H1 (cell line): ENCODE measurements around the gene NCAPD2. TPM values are rescaled to one million over a fixed set of nuclear protein-coding genes. Genes with fewer than 3 reads are reported as not detected.

ENCODE experiments used
- CHD2 ChIP-seq: IDR thresholded peaks from 2 replicates; pipeline ENCODE4 v1.6.1; 2012; ENCODE audit warnings: low read length, improper control_type of control experiment
- EGR1 ChIP-seq: IDR thresholded peaks from 2 replicates; pipeline ENCODE4 v1.6.1; 2011; ENCODE audit warnings: low read depth, low read length, borderline replicate concordance
- EP300 ChIP-seq, 2 experiments: IDR thresholded peaks; 1 replicate in 1 of 2; 2 replicates in 1 of 2; pipeline ENCODE4 v1.6.1; 2011 to 2012; ENCODE audit warnings: low read depth in 2 of 2, low read length in 2 of 2, mild to moderate bottlenecking in 2 of 2, borderline replicate concordance in 1 of 2, inconsistent platforms in 1 of 2, moderate library complexity in 1 of 2
- GABPA ChIP-seq: IDR thresholded peaks from 2 replicates; pipeline ENCODE4 v1.6.1; 2011; ENCODE audit warnings: mild to moderate bottlenecking, low read length, moderate library complexity, borderline replicate concordance; ENCODE audit not compliant: insufficient read depth
- KDM5A ChIP-seq: fragments of 200-600 bp; IDR thresholded peaks from 2 replicates; pipeline ENCODE4 v1.7.1; 2012; ENCODE audit warnings: mild to moderate bottlenecking, low read length, inconsistent platforms, mixed read lengths
- MAFK ChIP-seq: IDR thresholded peaks from 2 replicates; pipeline ENCODE4 v1.6.1; 2012; ENCODE audit warnings: low read depth, mild to moderate bottlenecking, improper control_type of control experiment, low read length
- PHF8 ChIP-seq: fragments of 200-600 bp; sonication (generic); conservative IDR thresholded peaks from 2 replicates; pipeline ENCODE4 v1.7.1; 2012; ENCODE audit warnings: low read depth, mild to moderate bottlenecking, inconsistent platforms, low read length, moderate library complexity
- SUZ12 ChIP-seq: fragments of 200-600 bp; sonication (generic); IDR thresholded peaks from 2 replicates; pipeline ENCODE4 v1.6.1; 2012; ENCODE audit warnings: mild to moderate bottlenecking, inconsistent platforms, low read length, moderate library complexity, mixed read lengths
- TAF1 ChIP-seq: IDR thresholded peaks from 2 replicates; pipeline ENCODE4 v1.6.1; 2011; ENCODE audit warnings: mild to moderate bottlenecking, low read depth, low read length
- polyA plus RNA-seq, 7 experiments: library from polyadenylated mRNA; depleted of rRNA in 3 of 7; stranded (reverse) in 5 of 7; unstranded in 2 of 7; fragments of >200 nt in 5 of 7; fragments of 200-250 nt in 2 of 7; gene quantifications; 1 replicate in 5 of 7; 2 replicates in 1 of 7; 4 replicates in 1 of 7; pipeline versions ENCODE4 v1.2.1 to v1.2.3, GENCODE V29; 2011 to 2013; ENCODE audit warnings: missing spikeins in 2 of 7, mixed read lengths in 2 of 7
- total RNA-seq: library from RNA; stranded (reverse); fragmentation: NEBNext Ultra II Directional; extraction: Animal tissue kit (Norgen Biotek cat#: 25700); gene quantifications from 2 replicates; pipeline ENCODE4 v1.2.1, GENCODE V29; 2021

NCAPD2 gene
- total and polyA plus RNA-seq, 2 of the 8 experiments (the other 6 are each of a cell fraction or from before 2014, with no cell fraction given), result 55.8 to 132 TPM

- no peak for TF ChIP-seq SUZ12
- TF ChIP-seq PHF8, result 0 out of 2 replicates have a peak, but pooled peaks have one; percentile 24
- no peak for TF ChIP-seq MAFK
- TF ChIP-seq TAF1, result 0 out of 2 replicates have a peak, but pooled peaks have one; percentile 19
- peak; percentile 15; the same call in 1 of the 2 replicates for TF ChIP-seq GABPA
- TF ChIP-seq KDM5A, result no peak
- TF ChIP-seq EGR1, result no peak
- no peak for TF ChIP-seq EP300 (IDR thresholded peaks at IDR 0.05; ENCODE audit: borderline replicate concordance in 1 of 2, low read depth in 2 of 2, low read length in 2 of 2)
- TF ChIP-seq CHD2, result peak; percentile 59; the same call in 1 of the 2 replicates
These were observed 43.0 kb upstream of the NCAPD2 start (continued) for GRCh38 chr12:6450869-6451347.
